PFSK-1 (cell line): ENCODE results near the gene TTC29.

ENCODE experiments used
- FOXP2 ChIP-seq: optimal IDR thresholded peaks from 2 replicates; pipeline ENCODE3; 2011; ENCODE audit warnings: borderline replicate concordance, control low read depth, inconsistent platforms; ENCODE audit not compliant: insufficient read depth; ENCODE audit errors: extremely low read length, extremely low read depth
- POLR2AphosphoS5 ChIP-seq: IDR thresholded peaks from 2 replicates; pipeline ENCODE4 v1.6.1; 2012; ENCODE audit warnings: low read depth, mild to moderate bottlenecking, control low read depth, low read length, moderate library complexity
- SIN3A ChIP-seq: IDR thresholded peaks from 2 replicates; pipeline ENCODE4 v1.6.1; 2012; ENCODE audit warnings: mild to moderate bottlenecking, low read length, moderate library complexity, borderline replicate concordance; ENCODE audit not compliant: insufficient read depth
- TAF1 ChIP-seq: IDR thresholded peaks from 2 replicates; pipeline ENCODE4 v1.6.1; 2012; ENCODE audit warnings: low read length, control low read depth, borderline replicate concordance; ENCODE audit not compliant: insufficient read depth
- TF ChIP-seq, protein P1 (sequence below), 2 experiments: IDR thresholded peaks; 2 replicates each; pipeline versions ENCODE4 v1.6.1 to v1.8.0; 2011 to 2012; ENCODE audit warnings: low read depth in 2 of 2, low read length in 2 of 2, control low read depth in 1 of 2, inconsistent platforms in 1 of 2, mild to moderate bottlenecking in 1 of 2, moderate library complexity in 1 of 2; ENCODE audit not compliant: insufficient read depth in 1 of 2

DNA sequence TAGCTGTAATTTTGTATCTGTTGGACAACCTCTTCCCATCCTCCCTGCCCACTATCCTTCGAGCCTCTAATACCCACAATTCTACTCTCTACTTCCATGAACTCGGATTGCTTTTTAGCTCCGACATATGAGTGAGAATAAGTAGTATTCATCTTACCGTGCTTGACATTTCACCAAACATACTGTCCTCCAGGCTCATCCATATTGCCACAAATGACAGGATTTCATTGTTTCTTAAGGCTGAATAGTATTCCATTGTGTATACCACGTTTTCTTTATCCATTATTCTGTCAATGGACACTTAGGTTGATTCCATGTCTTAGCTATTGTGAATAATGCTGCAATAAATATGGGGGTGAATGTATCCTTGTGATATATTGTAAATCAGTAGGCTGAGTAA, 26.4 kb upstream of the TTC29 start:
- TF ChIP-seq, protein P1, sequence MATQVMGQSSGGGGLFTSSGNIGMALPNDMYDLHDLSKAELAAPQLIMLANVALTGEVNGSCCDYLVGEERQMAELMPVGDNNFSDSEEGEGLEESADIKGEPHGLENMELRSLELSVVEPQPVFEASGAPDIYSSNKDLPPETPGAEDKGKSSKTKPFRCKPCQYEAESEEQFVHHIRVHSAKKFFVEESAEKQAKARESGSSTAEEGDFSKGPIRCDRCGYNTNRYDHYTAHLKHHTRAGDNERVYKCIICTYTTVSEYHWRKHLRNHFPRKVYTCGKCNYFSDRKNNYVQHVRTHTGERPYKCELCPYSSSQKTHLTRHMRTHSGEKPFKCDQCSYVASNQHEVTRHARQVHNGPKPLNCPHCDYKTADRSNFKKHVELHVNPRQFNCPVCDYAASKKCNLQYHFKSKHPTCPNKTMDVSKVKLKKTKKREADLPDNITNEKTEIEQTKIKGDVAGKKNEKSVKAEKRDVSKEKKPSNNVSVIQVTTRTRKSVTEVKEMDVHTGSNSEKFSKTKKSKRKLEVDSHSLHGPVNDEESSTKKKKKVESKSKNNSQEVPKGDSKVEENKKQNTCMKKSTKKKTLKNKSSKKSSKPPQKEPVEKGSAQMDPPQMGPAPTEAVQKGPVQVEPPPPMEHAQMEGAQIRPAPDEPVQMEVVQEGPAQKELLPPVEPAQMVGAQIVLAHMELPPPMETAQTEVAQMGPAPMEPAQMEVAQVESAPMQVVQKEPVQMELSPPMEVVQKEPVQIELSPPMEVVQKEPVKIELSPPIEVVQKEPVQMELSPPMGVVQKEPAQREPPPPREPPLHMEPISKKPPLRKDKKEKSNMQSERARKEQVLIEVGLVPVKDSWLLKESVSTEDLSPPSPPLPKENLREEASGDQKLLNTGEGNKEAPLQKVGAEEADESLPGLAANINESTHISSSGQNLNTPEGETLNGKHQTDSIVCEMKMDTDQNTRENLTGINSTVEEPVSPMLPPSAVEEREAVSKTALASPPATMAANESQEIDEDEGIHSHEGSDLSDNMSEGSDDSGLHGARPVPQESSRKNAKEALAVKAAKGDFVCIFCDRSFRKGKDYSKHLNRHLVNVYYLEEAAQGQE (IDR thresholded peaks at IDR 0.05; ENCODE audit: insufficient read depth in 1 of 2, low read depth in 2 of 2, low read length in 2 of 2): no peak
- no peak for TF ChIP-seq SIN3A
- TF ChIP-seq TAF1: no peak
- TF ChIP-seq POLR2AphosphoS5: no peak
- no peak for TF ChIP-seq FOXP2
